ENCODE data around the gene ZNF692. TPM values are rescaled to one million over a fixed set of nuclear protein-coding genes. Genes with fewer than 3 reads are reported as not detected.
A peak's percentile ranks its signal among the peaks of the same experiment; 100 is the strongest.

Gene ZNF692
- total and polyA plus RNA-seq, 2 of the 13 experiments (the other 11 are each of a cell fraction or from before 2014, with no cell fraction given): 27.3 to 45.8 TPM

DNA sequence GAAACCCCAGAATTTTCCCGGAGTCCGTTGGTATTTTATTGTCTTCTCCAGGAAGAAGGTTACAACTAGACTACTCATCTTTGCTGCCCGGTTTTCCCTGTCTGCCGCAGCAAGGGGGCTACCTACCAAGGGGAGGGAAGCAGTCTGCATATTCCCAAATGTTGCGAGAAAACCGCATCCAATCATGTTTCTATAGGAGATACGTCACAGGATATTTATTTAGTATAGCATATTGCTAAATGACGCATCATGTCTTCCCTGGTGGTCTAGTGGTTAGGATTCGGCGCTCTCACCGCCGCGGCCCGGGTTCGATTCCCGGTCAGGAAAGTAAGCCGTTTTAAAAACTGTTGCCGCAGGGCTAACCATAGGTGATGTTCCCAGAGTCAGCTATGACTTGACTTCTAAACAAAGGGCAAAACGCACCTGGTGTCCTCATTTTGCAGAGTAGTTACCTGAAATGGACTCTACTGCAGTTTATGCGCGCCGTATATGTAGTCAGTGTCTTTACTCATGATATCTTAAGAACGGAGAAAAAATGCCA, 15.2 kb upstream of the ZNF692 start (continued):
- 0 out of 2 replicates have a peak, but pooled peaks have one; percentile 15 for TF ChIP-seq SRY (CRISPR knock-in tag; IDR thresholded peaks at IDR 0.05)
- TF ChIP-seq, protein P1, sequence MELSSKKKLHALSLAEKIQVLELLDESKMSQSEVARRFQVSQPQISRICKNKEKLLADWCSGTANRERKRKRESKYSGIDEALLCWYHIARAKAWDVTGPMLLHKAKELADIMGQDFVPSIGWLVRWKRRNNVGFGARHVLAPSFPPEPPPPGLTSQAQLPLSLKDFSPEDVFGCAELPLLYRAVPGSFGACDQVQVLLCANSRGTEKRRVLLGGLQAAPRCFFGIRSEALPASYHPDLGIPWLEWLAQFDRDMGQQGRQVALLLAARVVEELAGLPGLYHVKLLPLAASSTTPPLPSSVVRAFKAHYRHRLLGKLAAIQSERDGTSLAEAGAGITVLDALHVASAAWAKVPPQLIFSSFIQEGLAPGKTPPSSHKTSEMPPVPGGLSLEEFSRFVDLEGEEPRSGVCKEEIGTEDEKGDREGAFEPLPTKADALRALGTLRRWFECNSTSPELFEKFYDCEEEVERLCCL (CRISPR knock-in tag; IDR thresholded peaks at IDR 0.05; ENCODE audit: borderline replicate concordance): no peak
- TF ChIP-seq, protein P2, sequence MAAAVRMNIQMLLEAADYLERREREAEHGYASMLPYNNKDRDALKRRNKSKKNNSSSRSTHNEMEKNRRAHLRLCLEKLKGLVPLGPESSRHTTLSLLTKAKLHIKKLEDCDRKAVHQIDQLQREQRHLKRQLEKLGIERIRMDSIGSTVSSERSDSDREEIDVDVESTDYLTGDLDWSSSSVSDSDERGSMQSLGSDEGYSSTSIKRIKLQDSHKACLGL (CRISPR knock-in tag; IDR thresholded peaks at IDR 0.05): 0 out of 2 replicates have a peak, but pooled peaks have one; percentile 18
- no peak for TF ChIP-seq ZNF34 (CRISPR knock-in tag; IDR thresholded peaks at IDR 0.05; ENCODE audit: borderline replicate concordance)
- TF ChIP-seq FOXA3 (CRISPR knock-in tag; IDR thresholded peaks at IDR 0.05): 0 out of 2 replicates have a peak, but pooled peaks have one; percentile 34
- no peak; the same call in 1 of the 2 replicates for TF ChIP-seq KDM5A (IDR thresholded peaks at IDR 0.05; ENCODE audit: borderline replicate concordance, low read length)
- TF ChIP-seq SRF (IDR thresholded peaks at IDR 0.05; ENCODE audit: low read depth, low read length): no peak
- TF ChIP-seq ZNF274 (CRISPR knock-in tag; IDR thresholded peaks at IDR 0.05): 0 out of 2 replicates have a peak, but pooled peaks have one; percentile 1
- 0 out of 4 replicates have a peak, but pooled peaks of 1 of the 2 experiments have one; percentile 10 for TF ChIP-seq EP300 (IDR thresholded peaks at IDR 0.05; ENCODE audit: low read depth in 2 of 2, low read length in 2 of 2)
- no peak for TF ChIP-seq EP300 (CRISPR knock-in tag; IDR thresholded peaks at IDR 0.05; ENCODE audit: borderline replicate concordance)
- peak; percentile 25; the same call in 1 of the 2 replicates for TF ChIP-seq ZFP36L1 (CRISPR knock-in tag; IDR thresholded peaks at IDR 0.05)
- no peak for TF ChIP-seq HES4 (CRISPR knock-in tag; IDR thresholded peaks at IDR 0.05; ENCODE audit: borderline replicate concordance)
- TF ChIP-seq NR2F2 (IDR thresholded peaks at IDR 0.05; ENCODE audit: borderline replicate concordance, low read depth): no peak
- 0 out of 2 replicates have a peak, but pooled peaks have one; percentile 25 for TF ChIP-seq RFXANK (CRISPR knock-in tag; IDR thresholded peaks at IDR 0.05)
- TF ChIP-seq, protein P3, sequence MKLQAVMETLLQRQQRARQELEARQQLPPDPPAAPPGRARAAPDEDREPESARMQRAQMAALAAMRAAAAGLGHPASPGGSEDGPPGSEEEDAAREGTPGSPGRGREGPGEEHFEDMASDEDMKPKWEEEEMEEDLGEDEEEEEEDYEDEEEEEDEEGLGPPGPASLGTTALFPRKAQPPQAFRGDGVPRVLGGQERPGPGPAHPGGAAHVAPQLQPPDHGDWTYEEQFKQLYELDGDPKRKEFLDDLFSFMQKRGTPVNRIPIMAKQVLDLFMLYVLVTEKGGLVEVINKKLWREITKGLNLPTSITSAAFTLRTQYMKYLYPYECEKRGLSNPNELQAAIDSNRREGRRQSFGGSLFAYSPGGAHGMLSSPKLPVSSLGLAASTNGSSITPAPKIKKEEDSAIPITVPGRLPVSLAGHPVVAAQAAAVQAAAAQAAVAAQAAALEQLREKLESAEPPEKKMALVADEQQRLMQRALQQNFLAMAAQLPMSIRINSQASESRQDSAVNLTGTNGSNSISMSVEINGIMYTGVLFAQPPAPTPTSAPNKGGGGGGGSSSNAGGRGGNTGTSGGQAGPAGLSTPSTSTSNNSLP (IDR thresholded peaks at IDR 0.05; ENCODE audit: low read depth, low read length): peak; percentile 76; the same call in 1 of the 2 replicates
- TF ChIP-seq BRCA1 (CRISPR knock-in tag; IDR thresholded peaks at IDR 0.05): peak; percentile 54; the same call in 1 of the 2 replicates
- 0 out of 2 replicates have a peak, but pooled peaks have one; percentile 59 for TF ChIP-seq ZNF703 (CRISPR knock-in tag; IDR thresholded peaks at IDR 0.05; ENCODE audit: borderline replicate concordance)
- no peak for TF ChIP-seq NCOA5 (CRISPR knock-in tag; IDR thresholded peaks at IDR 0.05)
- TF ChIP-seq ZFP36 (IDR thresholded peaks at IDR 0.05; ENCODE audit: borderline replicate concordance, low read depth, low read length, partially characterized antibody): peak; percentile 1
- no peak for TF ChIP-seq ZNF441 (CRISPR knock-in tag; IDR thresholded peaks at IDR 0.05; ENCODE audit: borderline replicate concordance)
- TF ChIP-seq, protein P4, sequence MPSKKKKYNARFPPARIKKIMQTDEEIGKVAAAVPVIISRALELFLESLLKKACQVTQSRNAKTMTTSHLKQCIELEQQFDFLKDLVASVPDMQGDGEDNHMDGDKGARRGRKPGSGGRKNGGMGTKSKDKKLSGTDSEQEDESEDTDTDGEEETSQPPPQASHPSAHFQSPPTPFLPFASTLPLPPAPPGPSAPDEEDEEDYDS (CRISPR knock-in tag; IDR thresholded peaks at IDR 0.05): peak; percentile 42; the same call in 1 of the 2 replicates
- 0 out of 2 replicates have a peak, but pooled peaks have one; percentile 4 for TF ChIP-seq KMT2B (CRISPR knock-in tag; IDR thresholded peaks at IDR 0.05)
- TF ChIP-seq ZNF264 (CRISPR knock-in tag; IDR thresholded peaks at IDR 0.05): peak; percentile 71; the same call in 1 of the 2 replicates
- peak; percentile 56; the same call in 1 of the 2 replicates for TF ChIP-seq ZNF124 (CRISPR knock-in tag; IDR thresholded peaks at IDR 0.05)
- TF ChIP-seq NFATC3 (CRISPR knock-in tag; IDR thresholded peaks at IDR 0.05): no peak
- no peak for TF ChIP-seq NR2F6 (IDR thresholded peaks at IDR 0.05)
- TF ChIP-seq NR2F6 (CRISPR knock-in tag; IDR thresholded peaks at IDR 0.05): 0 out of 2 replicates have a peak, but pooled peaks have one; percentile 38
- TF ChIP-seq ELF1 (CRISPR knock-in tag; IDR thresholded peaks at IDR 0.05): no peak

Data from HepG2 (cell line).